K562 (cell line): ENCODE data around the gene PRDM15. TPM values are rescaled to one million over a fixed set of nuclear protein-coding genes. Genes with fewer than 3 reads are reported as not detected.
A peak's percentile ranks its signal among the peaks of the same experiment; 100 is the strongest.

Experiments used
- BRCA1 ChIP-seq, 2 experiments: fragments of 450-650 bp in 1 of 2; sonication (generic) in 1 of 2; formaldehyde crosslinking in 1 of 2; IDR thresholded peaks; 2 replicates each; pipeline versions ENCODE4 v1.5.0 to v1.6.1; 2017 to 2020; ENCODE audit warnings: mild to moderate bottlenecking in 1 of 2, missing genetic modification reagents in 1 of 2
- EP300 ChIP-seq: IDR thresholded peaks from 2 replicates; pipeline ENCODE4 v1.6.1; 2012; ENCODE audit warnings: low read length, improper control_type of control experiment
- FOXJ2 ChIP-seq: fragments of 200-800 bp; sonication (Bioruptor generic); IDR thresholded peaks from 2 replicates; pipeline ENCODE4 v1.6.1; 2016; ENCODE audit warnings: missing genetic modification characterization, missing compliant biosample characterization
- GATAD2A ChIP-seq: fragments of 450-650 bp; IDR thresholded peaks from 2 replicates; pipeline ENCODE4 v1.6.1; 2017
- LEF1 ChIP-seq: fragments of 450-650 bp; IDR thresholded peaks from 2 replicates; pipeline ENCODE4 v1.6.1; 2016; ENCODE audit warnings: mild to moderate bottlenecking
- NCOA1 ChIP-seq: fragments of 450-650 bp; IDR thresholded peaks from 2 replicates; pipeline ENCODE4 v1.6.1; 2016; ENCODE audit warnings: low read depth
- NFE2L1 ChIP-seq: fragments of 450-650 bp; IDR thresholded peaks from 2 replicates; pipeline ENCODE4 v1.6.1; 2016; ENCODE audit warnings: missing genetic modification characterization, low read depth, mild to moderate bottlenecking, missing compliant biosample characterization, moderate library complexity, borderline replicate concordance
- NFRKB ChIP-seq: fragments of 450-650 bp; IDR thresholded peaks from 2 replicates; pipeline ENCODE4 v1.6.1; 2016; ENCODE audit warnings: low read depth
- RBFOX2 ChIP-seq: fragments of 200-400 bp; formaldehyde crosslinking; IDR thresholded peaks from 2 replicates; pipeline ENCODE4 v1.6.1; 2017; ENCODE audit warnings: low read depth, mild to moderate bottlenecking, low read length, moderate library complexity
- SRSF7 ChIP-seq: fragments of 200-400 bp; formaldehyde crosslinking; optimal IDR thresholded peaks from 2 replicates; pipeline ENCODE3; 2017; ENCODE audit warnings: mild to moderate bottlenecking, low read depth, low read length
- TAF9B ChIP-seq: fragments of 450-650 bp; IDR thresholded peaks from 2 replicates; pipeline ENCODE4 v1.6.1; 2018; ENCODE audit warnings: mild to moderate bottlenecking; ENCODE audit not compliant: partially characterized antibody
- THRAP3 ChIP-seq: fragments of 450-650 bp; IDR thresholded peaks from 2 replicates; pipeline ENCODE4 v1.6.1; 2016; ENCODE audit warnings: mild to moderate bottlenecking, inconsistent platforms, borderline replicate concordance
- ZEB2 ChIP-seq: fragments of 450-650 bp; IDR thresholded peaks from 2 replicates; pipeline ENCODE4 v1.6.1; 2016
- ZKSCAN8 ChIP-seq: fragments of 200-800 bp; sonication (Bioruptor generic); IDR thresholded peaks from 2 replicates; pipeline ENCODE4 v1.6.1; 2016; ENCODE audit warnings: missing genetic modification characterization, missing compliant biosample characterization
- ZNF121 ChIP-seq: sonication (generic); formaldehyde crosslinking; conservative IDR thresholded peaks from 2 replicates; pipeline ENCODE4 v1.8.0; 2022; ENCODE audit warnings: missing genetic modification reagents
- ZNF23 ChIP-seq: fragments of 250-450 bp; sonication (Bioruptor Pico); IDR thresholded peaks from 2 replicates; pipeline ENCODE4 v1.4.0; 2020; ENCODE audit warnings: mild to moderate bottlenecking
- ZNF263 ChIP-seq: sonication (generic); formaldehyde crosslinking; IDR thresholded peaks from 2 replicates; pipeline ENCODE4 v1.8.0; 2022; ENCODE audit warnings: mild to moderate bottlenecking, missing genetic modification reagents, borderline replicate concordance
- ZNF830 ChIP-seq: fragments of 250-450 bp; sonication (Bioruptor Pico); IDR thresholded peaks from 2 replicates; pipeline ENCODE4 v1.5.0; 2021; ENCODE audit warnings: mild to moderate bottlenecking
- polyA plus RNA-seq, 8 experiments: library from polyadenylated mRNA; depleted of rRNA in 4 of 8; stranded (reverse) in 5 of 8; unstranded in 3 of 8; fragments of >200 nt; fragmentation: Nextera tagmentation in 2 of 8; fragmentation: Illumina TruSeq in 1 of 8; extraction: Ambion mirVana in 2 of 8; extraction: Trizol in 1 of 8; gene quantifications; 2 replicates each; pipeline versions ENCODE4 v1.2.1 to v1.2.3, GENCODE V29; 2011 to 2014; ENCODE audit warnings: inconsistent platforms in 1 of 8, missing spikeins in 1 of 8
- total RNA-seq, 7 experiments: library from RNA; depleted of rRNA in 6 of 7; stranded (reverse); fragments of >200 nt in 6 of 7; fragmentation: Illumina TruSeq in 2 of 7; extraction: Trizol in 2 of 7; gene quantifications; 2 replicates each; pipeline versions ENCODE4 v1.2.1 to v1.2.3, GENCODE V29; 2011 to 2021; ENCODE audit warnings: low replicate concordance in 1 of 7
- TF ChIP-seq, protein P1 (sequence below): fragments of 250-450 bp; sonication (Bioruptor Pico); IDR thresholded peaks from 2 replicates; pipeline ENCODE4 v1.4.0; 2020
- TF ChIP-seq, protein P2 (sequence below): sonication (generic); formaldehyde crosslinking; IDR thresholded peaks from 2 replicates; pipeline ENCODE4 v1.8.1; 2023; ENCODE audit warnings: mild to moderate bottlenecking, missing genetic modification reagents, moderate library complexity
- TF ChIP-seq, protein P3 (sequence below): sonication (generic); formaldehyde crosslinking; IDR thresholded peaks from 2 replicates; pipeline ENCODE4 v1.8.0; 2022; ENCODE audit warnings: mild to moderate bottlenecking, missing genetic modification reagents
- TF ChIP-seq, protein P4 (sequence below): fragments of 450-650 bp; formaldehyde crosslinking; IDR thresholded peaks from 2 replicates; pipeline ENCODE4 v1.4.0; 2022; ENCODE audit warnings: missing genetic modification characterization

Gene PRDM15
- total and polyA plus RNA-seq, 9 of the 15 experiments (the other 6 are each of a cell fraction or from before 2014, with no cell fraction given) = 0.93 to 9.2 (median 6.2) TPM

DNA sequence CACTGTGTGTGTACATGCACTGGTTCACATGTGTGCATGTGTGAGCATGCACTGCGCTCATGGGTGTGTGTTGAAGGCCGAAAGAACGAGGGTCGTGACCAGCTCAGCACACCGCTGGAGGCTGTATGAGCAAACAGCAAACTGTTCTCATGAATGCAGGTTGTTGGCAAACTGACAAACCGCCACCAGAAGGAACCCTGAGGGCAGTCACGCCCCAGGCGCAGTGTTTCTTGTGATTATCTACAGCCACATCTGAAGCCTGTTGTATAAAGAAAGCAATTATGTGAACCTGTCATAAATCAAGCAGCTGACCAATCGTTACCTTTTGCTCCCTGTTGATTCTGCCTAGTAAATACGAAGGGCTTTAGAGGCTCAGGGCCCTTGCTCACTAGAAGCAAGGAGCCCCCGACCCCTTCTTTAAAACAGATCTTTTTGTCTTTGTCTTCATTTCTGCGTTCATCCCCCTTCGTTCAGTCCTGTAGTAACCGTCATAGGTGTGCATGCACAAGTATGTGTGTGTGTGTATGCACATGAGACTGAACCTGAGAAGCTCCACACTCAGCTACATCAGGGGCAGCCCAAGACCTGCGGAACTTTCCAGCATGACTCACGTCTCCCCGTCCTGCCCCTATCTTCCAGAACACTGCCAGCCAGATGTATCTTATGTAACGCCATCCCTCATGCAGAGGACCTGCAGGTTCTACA, 95.5 kb downstream of the PRDM15 start (continued):
- TF ChIP-seq, protein P1, sequence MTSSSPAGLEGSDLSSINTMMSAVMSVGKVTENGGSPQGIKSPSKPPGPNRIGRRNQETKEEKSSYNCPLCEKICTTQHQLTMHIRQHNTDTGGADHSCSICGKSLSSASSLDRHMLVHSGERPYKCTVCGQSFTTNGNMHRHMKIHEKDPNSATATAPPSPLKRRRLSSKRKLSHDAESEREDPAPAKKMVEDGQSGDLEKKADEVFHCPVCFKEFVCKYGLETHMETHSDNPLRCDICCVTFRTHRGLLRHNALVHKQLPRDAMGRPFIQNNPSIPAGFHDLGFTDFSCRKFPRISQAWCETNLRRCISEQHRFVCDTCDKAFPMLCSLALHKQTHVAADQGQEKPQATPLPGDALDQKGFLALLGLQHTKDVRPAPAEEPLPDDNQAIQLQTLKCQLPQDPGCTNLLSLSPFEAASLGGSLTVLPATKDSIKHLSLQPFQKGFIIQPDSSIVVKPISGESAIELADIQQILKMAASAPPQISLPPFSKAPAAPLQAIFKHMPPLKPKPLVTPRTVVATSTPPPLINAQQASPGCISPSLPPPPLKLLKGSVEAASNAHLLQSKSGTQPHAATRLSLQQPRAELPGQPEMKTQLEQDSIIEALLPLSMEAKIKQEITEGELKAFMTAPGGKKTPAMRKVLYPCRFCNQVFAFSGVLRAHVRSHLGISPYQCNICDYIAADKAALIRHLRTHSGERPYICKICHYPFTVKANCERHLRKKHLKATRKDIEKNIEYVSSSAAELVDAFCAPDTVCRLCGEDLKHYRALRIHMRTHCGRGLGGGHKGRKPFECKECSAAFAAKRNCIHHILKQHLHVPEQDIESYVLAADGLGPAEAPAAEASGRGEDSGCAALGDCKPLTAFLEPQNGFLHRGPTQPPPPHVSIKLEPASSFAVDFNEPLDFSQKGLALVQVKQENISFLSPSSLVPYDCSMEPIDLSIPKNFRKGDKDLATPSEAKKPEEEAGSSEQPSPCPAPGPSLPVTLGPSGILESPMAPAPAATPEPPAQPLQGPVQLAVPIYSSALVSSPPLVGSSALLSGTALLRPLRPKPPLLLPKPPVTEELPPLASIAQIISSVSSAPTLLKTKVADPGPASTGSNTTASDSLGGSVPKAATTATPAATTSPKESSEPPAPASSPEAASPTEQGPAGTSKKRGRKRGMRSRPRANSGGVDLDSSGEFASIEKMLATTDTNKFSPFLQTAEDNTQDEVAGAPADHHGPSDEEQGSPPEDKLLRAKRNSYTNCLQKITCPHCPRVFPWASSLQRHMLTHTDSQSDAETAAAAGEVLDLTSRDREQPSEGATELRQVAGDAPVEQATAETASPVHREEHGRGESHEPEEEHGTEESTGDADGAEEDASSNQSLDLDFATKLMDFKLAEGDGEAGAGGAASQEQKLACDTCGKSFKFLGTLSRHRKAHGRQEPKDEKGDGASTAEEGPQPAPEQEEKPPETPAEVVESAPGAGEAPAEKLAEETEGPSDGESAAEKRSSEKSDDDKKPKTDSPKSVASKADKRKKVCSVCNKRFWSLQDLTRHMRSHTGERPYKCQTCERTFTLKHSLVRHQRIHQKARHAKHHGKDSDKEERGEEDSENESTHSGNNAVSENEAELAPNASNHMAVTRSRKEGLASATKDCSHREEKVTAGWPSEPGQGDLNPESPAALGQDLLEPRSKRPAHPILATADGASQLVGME = no peak
- TF ChIP-seq NFE2L1 (tag) (no peak), LEF1 (no peak), GATAD2A (no peak), ZNF263 (CRISPR knock-in tag) (no peak), NFRKB (no peak), EP300 (peak; percentile 25; the same call in 1 of the 2 replicates), ZNF121 (CRISPR knock-in tag) (no peak), ZEB2 (no peak), SRSF7 (no peak), ZNF830 (no peak), ZNF23 (no peak), FOXJ2 (tag) (no peak; the same call in 1 of the 2 replicates), RBFOX2 (no peak), THRAP3 (no peak), TAF9B (no peak), BRCA1 (IDR thresholded peaks at IDR 0.05) (no peak), BRCA1 (CRISPR knock-in tag; IDR thresholded peaks at IDR 0.05) (no peak), NCOA1 (no peak), ZKSCAN8 (CRISPR knock-in tag) (0 out of 2 replicates have a peak, but pooled peaks have one; percentile 34)
- TF ChIP-seq, protein P2, sequence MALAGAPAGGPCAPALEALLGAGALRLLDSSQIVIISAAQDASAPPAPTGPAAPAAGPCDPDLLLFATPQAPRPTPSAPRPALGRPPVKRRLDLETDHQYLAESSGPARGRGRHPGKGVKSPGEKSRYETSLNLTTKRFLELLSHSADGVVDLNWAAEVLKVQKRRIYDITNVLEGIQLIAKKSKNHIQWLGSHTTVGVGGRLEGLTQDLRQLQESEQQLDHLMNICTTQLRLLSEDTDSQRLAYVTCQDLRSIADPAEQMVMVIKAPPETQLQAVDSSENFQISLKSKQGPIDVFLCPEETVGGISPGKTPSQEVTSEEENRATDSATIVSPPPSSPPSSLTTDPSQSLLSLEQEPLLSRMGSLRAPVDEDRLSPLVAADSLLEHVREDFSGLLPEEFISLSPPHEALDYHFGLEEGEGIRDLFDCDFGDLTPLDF = no peak
- TF ChIP-seq, protein P3, sequence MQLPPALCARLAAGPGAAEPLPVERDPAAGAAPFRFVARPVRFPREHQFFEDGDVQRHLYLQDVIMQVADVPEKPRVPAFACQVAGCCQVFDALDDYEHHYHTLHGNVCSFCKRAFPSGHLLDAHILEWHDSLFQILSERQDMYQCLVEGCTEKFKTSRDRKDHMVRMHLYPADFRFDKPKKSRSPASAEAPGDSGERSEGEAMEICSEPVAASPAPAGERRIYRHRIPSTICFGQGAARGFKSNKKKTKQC (CRISPR knock-in tag) = no peak
- TF ChIP-seq, protein P4, sequence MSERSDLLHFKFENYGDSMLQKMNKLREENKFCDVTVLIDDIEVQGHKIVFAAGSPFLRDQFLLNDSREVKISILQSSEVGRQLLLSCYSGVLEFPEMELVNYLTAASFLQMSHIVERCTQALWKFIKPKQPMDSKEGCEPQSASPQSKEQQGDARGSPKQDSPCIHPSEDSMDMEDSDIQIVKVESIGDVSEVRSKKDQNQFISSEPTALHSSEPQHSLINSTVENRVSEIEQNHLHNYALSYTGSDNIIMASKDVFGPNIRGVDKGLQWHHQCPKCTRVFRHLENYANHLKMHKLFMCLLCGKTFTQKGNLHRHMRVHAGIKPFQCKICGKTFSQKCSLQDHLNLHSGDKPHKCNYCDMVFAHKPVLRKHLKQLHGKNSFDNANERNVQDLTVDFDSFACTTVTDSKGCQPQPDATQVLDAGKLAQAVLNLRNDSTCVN (CRISPR knock-in tag) = no peak
